K562 (cell line): Measurements from ENCODE around the gene ZER1. TPM values are rescaled to one million over a fixed set of nuclear protein-coding genes. Genes with fewer than 3 reads are reported as not detected.
A peak's percentile ranks its signal among the peaks of the same experiment; 100 is the strongest.

ENCODE experiments used
- KLF16 ChIP-seq: IDR thresholded peaks from 2 replicates; pipeline ENCODE4 v1.6.1; 2016; ENCODE audit warnings: antibody characterized with exemption
- MEIS2 ChIP-seq: fragments of 450-650 bp; IDR thresholded peaks from 2 replicates; pipeline ENCODE4 v1.6.1; 2014; ENCODE audit warnings: mild to moderate bottlenecking; ENCODE audit not compliant: partially characterized antibody
- NONO ChIP-seq, 2 experiments: fragments of 200-400 bp in 1 of 2; fragments of 450-650 bp in 1 of 2; formaldehyde crosslinking in 1 of 2; IDR thresholded peaks; 2 replicates each; pipeline ENCODE4 v1.6.1; 2017; ENCODE audit warnings: low read depth in 2 of 2, mild to moderate bottlenecking in 2 of 2, moderate library complexity in 2 of 2, low read length in 1 of 2
- PKNOX1 ChIP-seq: fragments of 450-650 bp; IDR thresholded peaks from 2 replicates; pipeline ENCODE4 v1.6.1; 2016
- RBM17 ChIP-seq: fragments of 200-400 bp; formaldehyde crosslinking; IDR thresholded peaks from 2 replicates; pipeline ENCODE4 v1.6.1; 2017; ENCODE audit warnings: low read depth, mild to moderate bottlenecking, low read length, borderline replicate concordance
- SMARCA4 ChIP-seq: fragments of 450-650 bp; IDR thresholded peaks from 2 replicates; pipeline ENCODE4 v1.6.1; 2016
- TSC22D4 ChIP-seq: fragments of 450-650 bp; IDR thresholded peaks from 2 replicates; pipeline ENCODE4 v1.6.1; 2016; ENCODE audit warnings: missing genetic modification characterization, missing biosample characterization, control low read depth
- ZNF695 ChIP-seq: fragments of 450-650 bp; formaldehyde crosslinking; IDR thresholded peaks from 2 replicates; pipeline ENCODE4 v1.4.0; 2020; ENCODE audit warnings: mild to moderate bottlenecking, moderate library complexity
- polyA plus RNA-seq, 8 experiments: library from polyadenylated mRNA; depleted of rRNA in 4 of 8; stranded (reverse) in 5 of 8; unstranded in 3 of 8; fragments of >200 nt; fragmentation: Nextera tagmentation in 2 of 8; fragmentation: Illumina TruSeq in 1 of 8; extraction: Ambion mirVana in 2 of 8; extraction: Trizol in 1 of 8; gene quantifications; 2 replicates each; pipeline versions ENCODE4 v1.2.1 to v1.2.3, GENCODE V29; 2011 to 2014; ENCODE audit warnings: inconsistent platforms in 1 of 8, missing spikeins in 1 of 8
- total RNA-seq, 7 experiments: library from RNA; depleted of rRNA in 6 of 7; stranded (reverse); fragments of >200 nt in 6 of 7; fragmentation: Illumina TruSeq in 2 of 7; extraction: Trizol in 2 of 7; gene quantifications; 2 replicates each; pipeline versions ENCODE4 v1.2.1 to v1.2.3, GENCODE V29; 2011 to 2021; ENCODE audit warnings: low replicate concordance in 1 of 7
- TF ChIP-seq, protein P1 (sequence below): fragments of 450-650 bp; formaldehyde crosslinking; IDR thresholded peaks from 2 replicates; pipeline ENCODE4 v1.4.0; 2020; ENCODE audit warnings: mild to moderate bottlenecking, moderate library complexity
- TF ChIP-seq, protein P2 (sequence below), 2 experiments: IDR thresholded peaks; 2 replicates each; pipeline ENCODE4 v1.6.1; 2011; ENCODE audit warnings: borderline replicate concordance in 1 of 2, control low read depth in 1 of 2, low read depth in 1 of 2, low read length in 1 of 2, mild to moderate bottlenecking in 1 of 2, mixed read lengths in 1 of 2, moderate library complexity in 1 of 2; ENCODE audit not compliant: insufficient read depth in 1 of 2, insufficient read length in 1 of 2, poor library complexity in 1 of 2, severe bottlenecking in 1 of 2; ENCODE audit errors: extremely low read depth in 1 of 2
- TF ChIP-seq, protein P3 (sequence below): sonication (generic); formaldehyde crosslinking; IDR thresholded peaks from 2 replicates; pipeline ENCODE4 v1.8.1; 2023; ENCODE audit warnings: mild to moderate bottlenecking, missing genetic modification reagents
- TF ChIP-seq, protein P4 (sequence below): fragments of 250-450 bp; sonication (Bioruptor Pico); IDR thresholded peaks from 2 replicates; pipeline ENCODE4 v1.5.0; 2021
- TF ChIP-seq, protein P5 (sequence below): conservative IDR thresholded peaks from 2 replicates; pipeline ENCODE4 v1.6.1; 2011; ENCODE audit warnings: low read depth, mild to moderate bottlenecking, low read length; ENCODE audit not compliant: control insufficient read depth

Gene ZER1
- total and polyA plus RNA-seq, 9 of the 15 experiments (the other 6 are each of a cell fraction or from before 2014, with no cell fraction given), result 0.07 to 10.7 (median 6.2) TPM

DNA sequence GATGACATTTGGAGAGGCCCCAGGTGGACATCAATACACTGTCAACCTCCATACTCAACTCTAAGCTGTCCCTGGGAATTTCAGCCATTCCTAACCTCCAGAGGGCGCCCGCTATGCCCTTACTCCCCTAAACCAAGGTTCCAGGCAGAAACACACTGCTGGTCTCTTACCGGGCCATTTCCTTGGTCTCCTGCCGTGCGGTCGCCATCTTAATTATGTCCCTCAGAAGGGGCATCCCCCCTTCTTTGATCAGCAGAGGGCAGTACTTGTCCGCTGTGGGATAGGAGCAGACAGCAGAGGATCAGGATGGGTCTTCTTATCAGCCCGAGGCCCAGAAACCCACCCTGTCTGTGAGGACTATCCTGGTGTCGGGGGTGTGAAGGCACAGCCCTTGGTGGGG, 38.5 kb downstream of the ZER1 start (continued):
- TF ChIP-seq, protein P1, sequence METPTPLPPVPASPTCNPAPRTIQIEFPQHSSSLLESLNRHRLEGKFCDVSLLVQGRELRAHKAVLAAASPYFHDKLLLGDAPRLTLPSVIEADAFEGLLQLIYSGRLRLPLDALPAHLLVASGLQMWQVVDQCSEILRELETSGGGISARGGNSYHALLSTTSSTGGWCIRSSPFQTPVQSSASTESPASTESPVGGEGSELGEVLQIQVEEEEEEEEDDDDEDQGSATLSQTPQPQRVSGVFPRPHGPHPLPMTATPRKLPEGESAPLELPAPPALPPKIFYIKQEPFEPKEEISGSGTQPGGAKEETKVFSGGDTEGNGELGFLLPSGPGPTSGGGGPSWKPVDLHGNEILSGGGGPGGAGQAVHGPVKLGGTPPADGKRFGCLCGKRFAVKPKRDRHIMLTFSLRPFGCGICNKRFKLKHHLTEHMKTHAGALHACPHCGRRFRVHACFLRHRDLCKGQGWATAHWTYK (CRISPR knock-in tag), result no peak
- TF ChIP-seq SMARCA4, result no peak
- TF ChIP-seq, protein P2, sequence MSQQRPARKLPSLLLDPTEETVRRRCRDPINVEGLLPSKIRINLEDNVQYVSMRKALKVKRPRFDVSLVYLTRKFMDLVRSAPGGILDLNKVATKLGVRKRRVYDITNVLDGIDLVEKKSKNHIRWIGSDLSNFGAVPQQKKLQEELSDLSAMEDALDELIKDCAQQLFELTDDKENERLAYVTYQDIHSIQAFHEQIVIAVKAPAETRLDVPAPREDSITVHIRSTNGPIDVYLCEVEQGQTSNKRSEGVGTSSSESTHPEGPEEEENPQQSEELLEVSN (IDR thresholded peaks at IDR 0.05; ENCODE audit: borderline replicate concordance in 1 of 2, extremely low read depth in 1 of 2, insufficient read depth in 1 of 2, insufficient read length in 1 of 2, low read depth in 1 of 2, low read length in 1 of 2, poor library complexity in 1 of 2, severe bottlenecking in 1 of 2), result no peak
- TF ChIP-seq NONO (IDR thresholded peaks at IDR 0.05; ENCODE audit: low read depth in 2 of 2, low read length in 1 of 2), result no peak
- no peak for TF ChIP-seq MEIS2
- TF ChIP-seq PKNOX1, result 0 out of 2 replicates have a peak, but pooled peaks have one; percentile 31
- TF ChIP-seq, protein P3, sequence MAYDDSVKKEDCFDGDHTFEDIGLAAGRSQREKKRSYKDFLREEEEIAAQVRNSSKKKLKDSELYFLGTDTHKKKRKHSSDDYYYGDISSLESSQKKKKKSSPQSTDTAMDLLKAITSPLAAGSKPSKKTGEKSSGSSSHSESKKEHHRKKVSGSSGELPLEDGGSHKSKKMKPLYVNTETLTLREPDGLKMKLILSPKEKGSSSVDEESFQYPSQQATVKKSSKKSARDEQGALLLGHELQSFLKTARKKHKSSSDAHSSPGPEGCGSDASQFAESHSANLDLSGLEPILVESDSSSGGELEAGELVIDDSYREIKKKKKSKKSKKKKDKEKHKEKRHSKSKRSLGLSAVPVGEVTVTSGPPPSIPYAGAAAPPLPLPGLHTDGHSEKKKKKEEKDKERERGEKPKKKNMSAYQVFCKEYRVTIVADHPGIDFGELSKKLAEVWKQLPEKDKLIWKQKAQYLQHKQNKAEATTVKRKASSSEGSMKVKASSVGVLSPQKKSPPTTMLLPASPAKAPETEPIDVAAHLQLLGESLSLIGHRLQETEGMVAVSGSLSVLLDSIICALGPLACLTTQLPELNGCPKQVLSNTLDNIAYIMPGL (CRISPR knock-in tag), result no peak
- TF ChIP-seq, protein P4, sequence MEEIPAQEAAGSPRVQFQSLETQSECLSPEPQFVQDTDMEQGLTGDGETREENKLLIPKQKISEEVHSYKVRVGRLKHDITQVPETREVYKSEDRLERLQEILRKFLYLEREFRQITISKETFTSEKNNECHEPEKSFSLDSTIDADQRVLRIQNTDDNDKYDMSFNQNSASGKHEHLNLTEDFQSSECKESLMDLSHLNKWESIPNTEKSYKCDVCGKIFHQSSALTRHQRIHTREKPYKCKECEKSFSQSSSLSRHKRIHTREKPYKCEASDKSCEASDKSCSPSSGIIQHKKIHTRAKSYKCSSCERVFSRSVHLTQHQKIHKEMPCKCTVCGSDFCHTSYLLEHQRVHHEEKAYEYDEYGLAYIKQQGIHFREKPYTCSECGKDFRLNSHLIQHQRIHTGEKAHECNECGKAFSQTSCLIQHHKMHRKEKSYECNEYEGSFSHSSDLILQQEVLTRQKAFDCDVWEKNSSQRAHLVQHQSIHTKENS (CRISPR knock-in tag), result no peak
- no peak for TF ChIP-seq ZNF695 (CRISPR knock-in tag)
- TF ChIP-seq RBM17, result no peak
- TF ChIP-seq TSC22D4 (tag), result no peak
- TF ChIP-seq KLF16, result no peak; the same call in 1 of the 2 replicates
- TF ChIP-seq, protein P5, sequence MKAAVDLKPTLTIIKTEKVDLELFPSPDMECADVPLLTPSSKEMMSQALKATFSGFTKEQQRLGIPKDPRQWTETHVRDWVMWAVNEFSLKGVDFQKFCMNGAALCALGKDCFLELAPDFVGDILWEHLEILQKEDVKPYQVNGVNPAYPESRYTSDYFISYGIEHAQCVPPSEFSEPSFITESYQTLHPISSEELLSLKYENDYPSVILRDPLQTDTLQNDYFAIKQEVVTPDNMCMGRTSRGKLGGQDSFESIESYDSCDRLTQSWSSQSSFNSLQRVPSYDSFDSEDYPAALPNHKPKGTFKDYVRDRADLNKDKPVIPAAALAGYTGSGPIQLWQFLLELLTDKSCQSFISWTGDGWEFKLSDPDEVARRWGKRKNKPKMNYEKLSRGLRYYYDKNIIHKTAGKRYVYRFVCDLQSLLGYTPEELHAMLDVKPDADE, result no peak
